Measurements from ENCODE around the gene IL20.

The IL20 gene

GRCh38 chr1:206918076-206918475 is 52.7 kb downstream of the IL20 start:
- TF ChIP-seq FOXM1 (IDR thresholded peaks at IDR 0.05; ENCODE audit: borderline replicate concordance, low read depth) = no peak
- TF ChIP-seq TCF12 (IDR thresholded peaks at IDR 0.05; ENCODE audit: low read depth) = no peak
- no peak for TF ChIP-seq RAD21 (IDR thresholded peaks at IDR 0.05; ENCODE audit: low read depth)
- no peak for TF ChIP-seq TAF1 (IDR thresholded peaks at IDR 0.05; ENCODE audit: low read depth)
- no peak for TF ChIP-seq USF1 (IDR thresholded peaks at IDR 0.05)
- no peak for TF ChIP-seq CREB1 (IDR thresholded peaks at IDR 0.05; ENCODE audit: low read depth)
